Measurements from ENCODE around the gene MTREX.

MTREX gene

GRCh38 chr5:55409775-55410174 lies 102.0 kb downstream of the MTREX start:
- no peak overlapping the region for H3K27ac ChIP-seq (ENCODE audit: low read length, poor library complexity, severe bottlenecking)
- H3K27me3 ChIP-seq (ENCODE audit: control insufficient read depth in 1 of 2, insufficient read depth in 1 of 2, low read length in 2 of 2), result no peaks in the 10 kb centered on the region
- no CpG with 5 or more reads among the region's 1 CpG for WGBS
- H2AFZ ChIP-seq (ENCODE audit: low read depth, low read length), result no peak overlapping the region
- no peak overlapping the region for H4K8ac ChIP-seq (ENCODE audit: low read length)
- DNase-seq, result no peak
- H3K9ac ChIP-seq (ENCODE audit: low read length), result no peak overlapping the region
- H3K4me3 ChIP-seq (ENCODE audit: insufficient read depth in 1 of 2, low read depth in 1 of 2, low read length in 2 of 2), result no peak overlapping the region
- H4K91ac ChIP-seq (ENCODE audit: low read length), result no peak overlapping the region
- H3K4me1 ChIP-seq (ENCODE audit: control insufficient read depth, insufficient read depth, low read depth, low read length), result peaks cover 3% of the 10 kb centered on the region
- H3K14ac ChIP-seq (ENCODE audit: low read length in 2 of 2), result no peak overlapping the region
- peaks cover 5 to 58% of the 10 kb centered on the region in 2 experiments for H3K36me3 ChIP-seq (ENCODE audit: control insufficient read depth in 1 of 2, insufficient read depth in 2 of 2, low read depth in 1 of 2, low read length in 2 of 2)
- H2BK15ac ChIP-seq (ENCODE audit: low read depth, poor library complexity, severe bottlenecking), result no peak overlapping the region
- no peak overlapping the region for H3K23ac ChIP-seq (ENCODE audit: low read length in 2 of 2)
- no peaks in the 10 kb centered on the region for H3K9me3 ChIP-seq (ENCODE audit: control insufficient read depth, low read length)
- no peak overlapping the region for H2BK120ac ChIP-seq (ENCODE audit: low read depth, low read length)
- no peak overlapping the region for H3K4ac ChIP-seq (ENCODE audit: low read depth in 1 of 2, low read length in 2 of 2)
- H3K79me1 ChIP-seq (replicated peaks; ENCODE audit: low read length, poor library complexity, severe bottlenecking), result peaks cover 4% of the 10 kb centered on the region
- H2AK5ac ChIP-seq (ENCODE audit: low read length, severe bottlenecking), result no peak overlapping the region
- H3K4me2 ChIP-seq (ENCODE audit: low read length, poor library complexity, severe bottlenecking), result no peak overlapping the region
- no peak overlapping the region for H2BK12ac ChIP-seq (ENCODE audit: low read length in 2 of 2)
- H2BK5ac ChIP-seq (ENCODE audit: low read depth, low read length, poor library complexity, severe bottlenecking), result no peak overlapping the region
- no peak overlapping the region for H3K18ac ChIP-seq (ENCODE audit: low read depth in 1 of 2, low read length in 2 of 2)

- H2BK12ac ChIP-seq (ENCODE audit: low read length in 2 of 2), result no peak overlapping the region
Observed at GRCh38 chr5:55410845-55411244, 103.1 kb downstream of the MTREX start.

GRCh38 chr5:55411876-55412275 lies 104.1 kb downstream of the MTREX start:
- Histone ChIP-seq H3K18ac (ENCODE audit: low read depth in 1 of 2, low read length in 2 of 2) (no peak overlapping the region), H3K4me1 (ENCODE audit: control insufficient read depth, insufficient read depth, low read depth, low read length) (peaks cover 3% of the 10 kb centered on the region), H3K9me3 (ENCODE audit: control insufficient read depth, low read length) (no peaks in the 10 kb centered on the region), H2BK15ac (ENCODE audit: low read depth, poor library complexity, severe bottlenecking) (no peak overlapping the region), H2BK120ac (ENCODE audit: low read depth, low read length) (no peak overlapping the region), H2BK5ac (ENCODE audit: low read depth, low read length, poor library complexity, severe bottlenecking) (no peak overlapping the region), H3K4ac (ENCODE audit: low read depth in 1 of 2, low read length in 2 of 2) (no peak overlapping the region), H4K91ac (ENCODE audit: low read length) (no peak overlapping the region), H3K27me3 (ENCODE audit: control insufficient read depth in 1 of 2, insufficient read depth in 1 of 2, low read length in 2 of 2) (no peaks in the 10 kb centered on the region), H2BK12ac (ENCODE audit: low read length in 2 of 2) (no peak overlapping the region), H2AK5ac (ENCODE audit: low read length, severe bottlenecking) (no peak overlapping the region), H3K27ac (ENCODE audit: low read length, poor library complexity, severe bottlenecking) (no peak overlapping the region), H3K4me3 (ENCODE audit: insufficient read depth in 1 of 2, low read depth in 1 of 2, low read length in 2 of 2) (no peak overlapping the region), H2AFZ (ENCODE audit: low read depth, low read length) (no peak overlapping the region), H4K8ac (ENCODE audit: low read length) (no peak overlapping the region), H3K4me2 (ENCODE audit: low read length, poor library complexity, severe bottlenecking) (no peak overlapping the region), H3K9ac (ENCODE audit: low read length) (no peak overlapping the region), H3K79me1 (replicated peaks; ENCODE audit: low read length, poor library complexity, severe bottlenecking) (peaks cover 4% of the 10 kb centered on the region), H3K14ac (ENCODE audit: low read length in 2 of 2) (no peak overlapping the region), H3K36me3 (ENCODE audit: control insufficient read depth in 1 of 2, insufficient read depth in 2 of 2, low read depth in 1 of 2, low read length in 2 of 2) (peaks cover 3 to 41% of the 10 kb centered on the region in 2 experiments), H3K23ac (ENCODE audit: low read length in 2 of 2) (no peak overlapping the region)
- no peak for DNase-seq
- WGBS, result no CpG with 5 or more reads among the region's 1 CpG

More at GRCh38 chr5:55410845-55411244, 103.1 kb downstream of the MTREX start:
- H3K9me3 ChIP-seq (ENCODE audit: control insufficient read depth, low read length), result no peaks in the 10 kb centered on the region
- WGBS, result 100% methylated on average over 2 of the region's 3 CpGs
- H3K4me1 ChIP-seq (ENCODE audit: control insufficient read depth, insufficient read depth, low read depth, low read length), result peaks cover 3% of the 10 kb centered on the region
- H3K79me1 ChIP-seq (replicated peaks; ENCODE audit: low read length, poor library complexity, severe bottlenecking), result peaks cover 4% of the 10 kb centered on the region
- H2BK5ac ChIP-seq (ENCODE audit: low read depth, low read length, poor library complexity, severe bottlenecking), result no peak overlapping the region
- H3K23ac ChIP-seq (ENCODE audit: low read length in 2 of 2), result no peak overlapping the region
- no peak overlapping the region for H2BK120ac ChIP-seq (ENCODE audit: low read depth, low read length)
- no peak overlapping the region for H3K18ac ChIP-seq (ENCODE audit: low read depth in 1 of 2, low read length in 2 of 2)
- H4K8ac ChIP-seq (ENCODE audit: low read length), result no peak overlapping the region
- no peak for DNase-seq
- H3K4me2 ChIP-seq (ENCODE audit: low read length, poor library complexity, severe bottlenecking), result no peak overlapping the region
- no peak overlapping the region for H3K4ac ChIP-seq (ENCODE audit: low read depth in 1 of 2, low read length in 2 of 2)
- H3K14ac ChIP-seq (ENCODE audit: low read length in 2 of 2), result no peak overlapping the region
- H2AFZ ChIP-seq (ENCODE audit: low read depth, low read length), result no peak overlapping the region
- H4K91ac ChIP-seq (ENCODE audit: low read length), result no peak overlapping the region
- H3K27me3 ChIP-seq (ENCODE audit: control insufficient read depth in 1 of 2, insufficient read depth in 1 of 2, low read length in 2 of 2), result no peaks in the 10 kb centered on the region
- no peak overlapping the region for H2AK5ac ChIP-seq (ENCODE audit: low read length, severe bottlenecking)
- no peak overlapping the region for H3K9ac ChIP-seq (ENCODE audit: low read length)
- H3K36me3 ChIP-seq (ENCODE audit: control insufficient read depth in 1 of 2, insufficient read depth in 2 of 2, low read depth in 1 of 2, low read length in 2 of 2), result peaks cover 3 to 51% of the 10 kb centered on the region in 2 experiments
- H3K27ac ChIP-seq (ENCODE audit: low read length, poor library complexity, severe bottlenecking), result no peak overlapping the region
- H3K4me3 ChIP-seq (ENCODE audit: insufficient read depth in 1 of 2, low read depth in 1 of 2, low read length in 2 of 2), result no peak overlapping the region
- no peak overlapping the region for H2BK15ac ChIP-seq (ENCODE audit: low read depth, poor library complexity, severe bottlenecking)

GRCh38 chr5:55413644-55414043 lies 105.9 kb downstream of the MTREX start:
- Histone ChIP-seq H3K4me3 (ENCODE audit: insufficient read depth in 1 of 2, low read depth in 1 of 2, low read length in 2 of 2) (no peak overlapping the region), H3K23ac (ENCODE audit: low read length in 2 of 2) (no peak overlapping the region), H3K27me3 (ENCODE audit: control insufficient read depth in 1 of 2, insufficient read depth in 1 of 2, low read length in 2 of 2) (no peaks in the 10 kb centered on the region), H2BK120ac (ENCODE audit: low read depth, low read length) (no peak overlapping the region), H3K4me2 (ENCODE audit: low read length, poor library complexity, severe bottlenecking) (no peak overlapping the region), H2AFZ (ENCODE audit: low read depth, low read length) (no peak overlapping the region), H3K4me1 (ENCODE audit: control insufficient read depth, insufficient read depth, low read depth, low read length) (peaks cover under 1% of the 10 kb centered on the region), H3K4ac (ENCODE audit: low read depth in 1 of 2, low read length in 2 of 2) (no peak overlapping the region), H3K14ac (ENCODE audit: low read length in 2 of 2) (no peak overlapping the region), H3K18ac (ENCODE audit: low read depth in 1 of 2, low read length in 2 of 2) (no peak overlapping the region), H3K27ac (ENCODE audit: low read length, poor library complexity, severe bottlenecking) (no peak overlapping the region), H4K91ac (ENCODE audit: low read length) (no peak overlapping the region), H3K36me3 (ENCODE audit: control insufficient read depth in 1 of 2, insufficient read depth in 2 of 2, low read depth in 1 of 2, low read length in 2 of 2) (peaks cover 3 to 38% of the 10 kb centered on the region in 2 experiments), H2BK12ac (ENCODE audit: low read length in 2 of 2) (no peak overlapping the region), H3K9me3 (ENCODE audit: control insufficient read depth, low read length) (no peaks in the 10 kb centered on the region), H3K9ac (ENCODE audit: low read length) (no peak overlapping the region), H2AK5ac (ENCODE audit: low read length, severe bottlenecking) (no peak overlapping the region), H2BK5ac (ENCODE audit: low read depth, low read length, poor library complexity, severe bottlenecking) (no peak overlapping the region), H4K8ac (ENCODE audit: low read length) (no peak overlapping the region), H3K79me1 (replicated peaks; ENCODE audit: low read length, poor library complexity, severe bottlenecking) (peaks cover 2% of the 10 kb centered on the region), H2BK15ac (ENCODE audit: low read depth, poor library complexity, severe bottlenecking) (no peak overlapping the region)
- no peak for DNase-seq
- WGBS, result 100% methylated on average over 1 of the region's 2 CpGs
